ENCODE results near the gene PIK3R3. TPM values are rescaled to one million over a fixed set of nuclear protein-coding genes. Genes with fewer than 3 reads are reported as not detected.

The PIK3R3 gene
- total and polyA plus RNA-seq, 7 donors, result 6.7 to 24.2 (median 17.4) TPM

GRCh38 chr1:46087891-46088290, 44.5 kb downstream of the PIK3R3 start:
- Histone ChIP-seq H3K9me3 (no peaks in the 10 kb centered on the region), H3K36me3 (ENCODE audit: insufficient read depth in 1 of 2, low read depth in 1 of 2) (no peaks in the 10 kb centered on the region), H3K27ac (no peak overlapping the region), H3K4me3 (no peak overlapping the region), H3K27me3 (ENCODE audit: insufficient read depth in 3 of 3, low read length in 2 of 3) (no peaks in the 10 kb centered on the region), H3K4me1 (peaks cover 12% of the 10 kb centered on the region)
- intact Hi-C loops (cut with DNase I), result no loop called here
- ATAC-seq (no peak), DNase-seq (no peak)
- TF ChIP-seq CTCF (IDR thresholded peaks at IDR 0.05), result no peak
- 77 to 94% (median 79%) methylated on average over 1 of the region's 1 CpG for WGBS, 3 donors

GRCh38 chr1:46086576-46086975, 45.9 kb downstream of the PIK3R3 start:
- 92 to 95% (median 93%) methylated on average over 5 of the region's 5 CpGs for WGBS, 3 donors
- Histone ChIP-seq H3K4me3 (no peak overlapping the region), H3K27me3 (ENCODE audit: insufficient read depth in 3 of 3, low read length in 2 of 3) (no peaks in the 10 kb centered on the region), H3K4me1 (peaks cover 12% of the 10 kb centered on the region), H3K27ac (no peak overlapping the region), H3K9me3 (no peaks in the 10 kb centered on the region), H3K36me3 (ENCODE audit: insufficient read depth in 1 of 2, low read depth in 1 of 2) (no peaks in the 10 kb centered on the region)
- ATAC-seq (peak in 2 of 4 donors; percentile 78 to 88), DNase-seq (no peak)
- intact Hi-C loops (cut with DNase I), result no loop called here
- TF ChIP-seq CTCF (IDR thresholded peaks at IDR 0.05), result no peak

- Histone ChIP-seq H3K4me1 (peaks cover 12% of the 10 kb centered on the region), H3K4me3 (no peak overlapping the region), H3K27ac (peak overlapping the region; percentile 1), H3K9me3 (no peaks in the 10 kb centered on the region), H3K36me3 (ENCODE audit: insufficient read depth in 1 of 2, low read depth in 1 of 2) (peaks cover 0 to 4% of the 10 kb centered on the region in 2 donors), H3K27me3 (ENCODE audit: insufficient read depth in 3 of 3, low read length in 2 of 3) (no peaks in the 10 kb centered on the region)
- no peak for DNase-seq
- no peak for TF ChIP-seq CTCF (IDR thresholded peaks at IDR 0.05)
- intact Hi-C loops (cut with DNase I), result no loop called here
- 63 to 68% (median 67%) methylated on average over 1 of the region's 1 CpG for WGBS, 3 donors
- ATAC-seq, result peak; percentile 62 to 84 (median 81)
Observed at GRCh38 chr1:46084553-46085451, 47.6 kb downstream of the PIK3R3 start.

GRCh38 chr1:46083579-46083978, 48.9 kb downstream of the PIK3R3 start:
- H3K4me1 ChIP-seq, result peaks cover 12% of the 10 kb centered on the region
- intact Hi-C loops (cut with DNase I), result no loop called here
- no peak overlapping the region for H3K4me3 ChIP-seq
- H3K36me3 ChIP-seq (ENCODE audit: insufficient read depth in 1 of 2, low read depth in 1 of 2), result peaks cover 0 to 4% of the 10 kb centered on the region in 2 donors
- TF ChIP-seq CTCF (IDR thresholded peaks at IDR 0.05), result no peak
- H3K27ac ChIP-seq, result no peak overlapping the region
- DNase-seq, result no peak
- H3K9me3 ChIP-seq, result no peaks in the 10 kb centered on the region
- no peaks in the 10 kb centered on the region for H3K27me3 ChIP-seq (ENCODE audit: insufficient read depth in 3 of 3, low read length in 2 of 3)
- ATAC-seq, result no peak

Data from psoas muscle (tissue), 8 donors.